Measurements from ENCODE around the gene ST6GALNAC3. TPM values are rescaled to one million over a fixed set of nuclear protein-coding genes. Genes with fewer than 3 reads are reported as not detected.

ST6GALNAC3 gene
- total and polyA plus RNA-seq, 11 donors = 2.5 to 7.7 (median 4.4) TPM

GRCh38 chr1:76343356-76343755 is 268.8 kb downstream of the ST6GALNAC3 start:
- ATAC-seq (no peak), DNase-seq (no peak)
- 15 to 24% (median 20%) methylated on average over 4 of the region's 4 CpGs for WGBS, 4 donors
- no peaks in the 10 kb centered on the region for H3K27me3 ChIP-seq
- H3K9me3 ChIP-seq = peaks cover 0 to 7% (median 0%) of the 10 kb centered on the region in 12 donors
- H3K27ac ChIP-seq = no peak overlapping the region
- intact Hi-C loops (cut with DNase I) = no loop called here
- no peaks in the 10 kb centered on the region for H3K4me1 ChIP-seq
- TF ChIP-seq CTCF (IDR thresholded peaks at IDR 0.05) = no peak
- TF ChIP-seq POLR2A (IDR thresholded peaks at IDR 0.05) = no peak
- no peak overlapping the region for H3K4me3 ChIP-seq
- no peaks in the 10 kb centered on the region for H3K36me3 ChIP-seq

GRCh38 chr1:76351655-76352054 is 277.1 kb downstream of the ST6GALNAC3 start:
- no peaks in the 10 kb centered on the region for H3K27me3 ChIP-seq
- DNase-seq (no peak), ATAC-seq (no peak)
- no peaks in the 10 kb centered on the region for H3K9me3 ChIP-seq
- no peaks in the 10 kb centered on the region for H3K36me3 ChIP-seq
- no peak overlapping the region for H3K4me3 ChIP-seq
- no peak overlapping the region for H3K27ac ChIP-seq
- 53 to 66% (median 61%) methylated on average over 3 of the region's 3 CpGs for WGBS, 4 donors
- intact Hi-C loops (cut with DNase I) = no loop called here
- TF ChIP-seq CTCF (IDR thresholded peaks at IDR 0.05) (no peak), POLR2A (IDR thresholded peaks at IDR 0.05) (no peak)
- no peaks in the 10 kb centered on the region for H3K4me1 ChIP-seq

- no peaks in the 10 kb centered on the region for H3K4me1 ChIP-seq
- WGBS, 4 donors = 91 to 95% (median 94%) methylated on average over 5 of the region's 5 CpGs
- H3K9me3 ChIP-seq = no peaks in the 10 kb centered on the region
- intact Hi-C loops (cut with DNase I) = no loop called here
- H3K36me3 ChIP-seq = no peaks in the 10 kb centered on the region
- no peak overlapping the region for H3K4me3 ChIP-seq
- TF ChIP-seq CTCF (IDR thresholded peaks at IDR 0.05) (no peak), POLR2A (IDR thresholded peaks at IDR 0.05) (no peak)
- H3K27ac ChIP-seq = no peak overlapping the region
- ATAC-seq = no peak
- no peak for DNase-seq
- H3K27me3 ChIP-seq = no peaks in the 10 kb centered on the region
Observed at GRCh38 chr1:76352741-76353435, 278.3 kb downstream of the ST6GALNAC3 start.

- intact Hi-C loops (cut with DNase I) = no loop called here
- no peak for DNase-seq
- 94 to 97% (median 97%) methylated on average over 3 of the region's 3 CpGs for WGBS, 4 donors
- Histone ChIP-seq H3K4me3 (no peak overlapping the region), H3K9me3 (no peaks in the 10 kb centered on the region), H3K36me3 (no peaks in the 10 kb centered on the region), H3K27ac (no peak overlapping the region), H3K27me3 (no peaks in the 10 kb centered on the region), H3K4me1 (no peaks in the 10 kb centered on the region)
- ATAC-seq = no peak
- no peak for TF ChIP-seq CTCF (IDR thresholded peaks at IDR 0.05)
- no peak for TF ChIP-seq POLR2A (IDR thresholded peaks at IDR 0.05)
Observed at GRCh38 chr1:76354236-76354635, 279.7 kb downstream of the ST6GALNAC3 start.

Data from heart left ventricle (tissue), 16 donors.